Measurements from ENCODE around the gene KIF26A.

The KIF26A gene

GRCh38 chr14:104123879-104124278 is 14.5 kb upstream of the KIF26A start:
- intact Hi-C loops (cut with DNase I), result no loop called here
- no peak for DNase-seq

- no peak for DNase-seq
- intact Hi-C loops (cut with DNase I), result no loop called here
Observed at GRCh38 chr14:104125011-104125410, 13.4 kb upstream of the KIF26A start.

- DNase-seq, result no peak
- intact Hi-C loops (cut with DNase I), result no loop called here
Observed at GRCh38 chr14:104126753-104127152, 11.6 kb upstream of the KIF26A start.

GRCh38 chr14:104128981-104129380 is 9.4 kb upstream of the KIF26A start:
- DNase-seq, result no peak
- intact Hi-C loops (cut with DNase I), result no loop called here

- intact Hi-C loops (cut with DNase I), result no loop called here
- no peak for DNase-seq
Observed at GRCh38 chr14:104129556-104129955, 8.8 kb upstream of the KIF26A start.

GRCh38 chr14:104130974-104131651 is 7.3 kb upstream of the KIF26A start:
- intact Hi-C loops (cut with DNase I), result loop anchor here (5.0 kb wide), 1 partner anchor 39 kb away; no protein-coding TSS in a partner anchor
- peak in 8 of 10 donors; percentile 31 to 87 (median 43) for DNase-seq

- intact Hi-C loops (cut with DNase I), result loop anchor here (5.0 kb wide), 1 partner anchor 40 kb away; no protein-coding TSS in a partner anchor
- peak in 5 of 10 donors; percentile 3 to 66 (median 60) for DNase-seq
Observed at GRCh38 chr14:104131968-104132732, 6.2 kb upstream of the KIF26A start.

- intact Hi-C loops (cut with DNase I), result loop anchor here (5.0 kb wide), 1 partner anchor 41 kb away; no protein-coding TSS in a partner anchor
- peak in 4 of 10 donors; percentile 4 to 45 (median 18) for DNase-seq
Observed at GRCh38 chr14:104132981-104133380, 5.4 kb upstream of the KIF26A start.

GRCh38 chr14:104133496-104133895 is 4.9 kb upstream of the KIF26A start:
- peak in 4 of 10 donors; percentile 24 to 50 (median 36) for DNase-seq
- intact Hi-C loops (cut with DNase I), result loop anchor here (5.0 kb wide), 1 partner anchor 41 kb away; no protein-coding TSS in a partner anchor

GRCh38 chr14:104134061-104134965 is 4.1 kb upstream of the KIF26A start:
- DNase-seq, result peak in 5 of 10 donors; percentile 4 to 75 (median 43)
- intact Hi-C loops (cut with DNase I), result loop anchor here (5.0 kb wide), 1 partner anchor 42 kb away; no protein-coding TSS in a partner anchor

GRCh38 chr14:104135121-104135903 is 3.1 kb upstream of the KIF26A start:
- intact Hi-C loops (cut with DNase I), result loop anchor here (5.0 kb wide), 1 partner anchor 237 kb away; no protein-coding TSS in a partner anchor
- DNase-seq, result peak in 5 of 10 donors; percentile 17 to 87 (median 76)

- peak in 5 of 10 donors; percentile 5 to 84 (median 76) for DNase-seq
- intact Hi-C loops (cut with DNase I), result loop anchor here (5.0 kb wide), 1 partner anchor 236 kb away; no protein-coding TSS in a partner anchor
Observed at GRCh38 chr14:104135904-104136471, 2.4 kb upstream of the KIF26A start.

- DNase-seq, result peak in 5 of 10 donors; percentile 6 to 82 (median 49)
- intact Hi-C loops (cut with DNase I), result loop anchor here (1.0 to 5.0 kb wide), 3 partner anchors 236 to 504 kb away; no protein-coding TSS in a partner anchor
Observed at GRCh38 chr14:104136472-104137296, 1.7 kb upstream of the KIF26A start.

- intact Hi-C loops (cut with DNase I), result loop anchor here (1.0 to 5.0 kb wide), 3 partner anchors 235 to 503 kb away; no protein-coding TSS in a partner anchor
- peak in 9 of 10 donors; percentile 43 to 95 (median 65) for DNase-seq
Observed at GRCh38 chr14:104137297-104138097, 890 bp upstream of the KIF26A start.

- peak in 5 of 10 donors; percentile 6 to 83 (median 66) for DNase-seq
- intact Hi-C loops (cut with DNase I), result loop anchor here (5.0 kb wide), 1 partner anchor 233 kb away; no protein-coding TSS in a partner anchor
Observed at GRCh38 chr14:104138718-104139459, 502 bp downstream of the KIF26A start.
